ENCODE data around the gene MYO5C. TPM values are rescaled to one million over a fixed set of nuclear protein-coding genes. Genes with fewer than 3 reads are reported as not detected.
A peak's percentile ranks its signal among the peaks of the same experiment; 100 is the strongest.

Gene MYO5C
- total RNA-seq, 1 donor from 2014 or later, result 23.0 TPM

DNA sequence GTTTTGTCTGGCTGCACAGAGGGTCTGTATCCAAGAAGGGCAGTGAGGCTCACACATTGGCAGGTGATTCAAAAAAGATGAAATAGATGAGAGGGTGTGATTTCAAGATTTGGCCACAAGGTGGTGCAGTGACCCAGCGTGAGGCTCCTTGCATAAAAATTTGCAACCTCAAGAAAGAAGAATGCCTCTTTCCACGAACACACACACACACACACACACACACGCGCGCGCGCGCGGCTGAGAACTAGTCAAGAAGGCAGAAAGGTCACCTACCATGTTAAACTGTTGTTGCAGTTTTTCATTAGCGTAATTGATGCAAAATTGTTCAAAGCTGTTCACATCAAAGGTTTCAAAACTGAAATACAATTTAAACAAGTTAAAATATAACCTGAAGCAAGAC is 39.2 kb downstream of the MYO5C start:
- no peaks in the 10 kb centered on the region for H3K27me3 Mint-ChIP-seq (ENCODE audit: low read depth)
- H3K9me3 Mint-ChIP-seq, result no peaks in the 10 kb centered on the region
- H3K27ac Mint-ChIP-seq, result peak overlapping the region; percentile 66
- peaks cover 2% of the 10 kb centered on the region for H3K4me1 Mint-ChIP-seq
- H3K4me3 Mint-ChIP-seq, result peak overlapping the region; percentile 33
- H3K36me3 Mint-ChIP-seq, result peaks cover 3% of the 10 kb centered on the region
- DNase-seq (ENCODE audit: low spot score in 2 of 2, unreplicated experiment in 2 of 2), result peak in 1 of 2 experiments; percentile 74
- TF ChIP-seq, protein P1, sequence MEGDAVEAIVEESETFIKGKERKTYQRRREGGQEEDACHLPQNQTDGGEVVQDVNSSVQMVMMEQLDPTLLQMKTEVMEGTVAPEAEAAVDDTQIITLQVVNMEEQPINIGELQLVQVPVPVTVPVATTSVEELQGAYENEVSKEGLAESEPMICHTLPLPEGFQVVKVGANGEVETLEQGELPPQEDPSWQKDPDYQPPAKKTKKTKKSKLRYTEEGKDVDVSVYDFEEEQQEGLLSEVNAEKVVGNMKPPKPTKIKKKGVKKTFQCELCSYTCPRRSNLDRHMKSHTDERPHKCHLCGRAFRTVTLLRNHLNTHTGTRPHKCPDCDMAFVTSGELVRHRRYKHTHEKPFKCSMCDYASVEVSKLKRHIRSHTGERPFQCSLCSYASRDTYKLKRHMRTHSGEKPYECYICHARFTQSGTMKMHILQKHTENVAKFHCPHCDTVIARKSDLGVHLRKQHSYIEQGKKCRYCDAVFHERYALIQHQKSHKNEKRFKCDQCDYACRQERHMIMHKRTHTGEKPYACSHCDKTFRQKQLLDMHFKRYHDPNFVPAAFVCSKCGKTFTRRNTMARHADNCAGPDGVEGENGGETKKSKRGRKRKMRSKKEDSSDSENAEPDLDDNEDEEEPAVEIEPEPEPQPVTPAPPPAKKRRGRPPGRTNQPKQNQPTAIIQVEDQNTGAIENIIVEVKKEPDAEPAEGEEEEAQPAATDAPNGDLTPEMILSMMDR (IDR thresholded peaks at IDR 0.05; ENCODE audit: unreplicated experiment), result peak; percentile 94

DNA sequence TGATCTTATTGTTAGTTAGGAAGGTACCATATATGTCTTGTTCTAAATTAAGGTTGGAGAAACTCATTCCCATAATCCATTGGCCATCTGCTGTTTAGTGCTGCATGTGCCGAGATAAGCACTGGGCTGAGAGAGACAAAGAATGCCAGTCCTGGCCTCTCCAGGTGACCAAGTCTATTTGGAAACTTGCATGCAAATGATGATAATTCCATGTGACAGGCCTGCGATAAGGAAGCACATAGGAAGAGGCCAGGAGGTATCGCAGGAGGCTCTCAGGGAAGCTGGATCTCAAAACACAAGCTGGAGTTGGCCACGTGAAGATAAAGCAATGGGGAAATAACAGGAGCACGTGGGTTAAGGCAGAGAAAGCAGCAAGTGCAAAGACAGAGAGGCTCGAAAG is 39.7 kb downstream of the MYO5C start:
- Mint-ChIP-seq H3K36me3 (peaks cover 3% of the 10 kb centered on the region), H3K27me3 (ENCODE audit: low read depth) (no peaks in the 10 kb centered on the region), H3K4me3 (no peak overlapping the region), H3K4me1 (peaks cover 2% of the 10 kb centered on the region), H3K27ac (no peak overlapping the region), H3K9me3 (no peaks in the 10 kb centered on the region)
- TF ChIP-seq, protein P1 (IDR thresholded peaks at IDR 0.05; ENCODE audit: unreplicated experiment), result no peak
- no peak for DNase-seq (ENCODE audit: low spot score in 2 of 2, unreplicated experiment in 2 of 2)

DNA sequence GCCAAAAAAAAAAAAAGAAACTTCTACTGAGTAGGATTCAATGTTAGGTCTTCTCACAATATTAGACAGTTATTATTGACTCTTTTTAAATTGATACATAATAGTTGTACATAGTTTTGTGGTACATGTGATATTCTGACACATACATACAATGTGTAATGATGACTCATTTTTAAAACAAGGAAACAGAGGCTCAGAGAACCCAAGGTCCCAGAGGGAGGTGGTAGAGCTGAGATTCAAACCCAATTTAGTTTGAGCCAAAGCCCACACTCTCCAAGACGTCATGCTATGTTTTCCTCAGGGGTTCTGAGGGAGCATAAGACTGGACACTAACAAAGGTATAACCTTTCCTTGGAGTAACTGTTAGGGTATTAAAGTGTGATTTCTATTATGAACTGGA is 40.6 kb downstream of the MYO5C start:
- no peak for DNase-seq (ENCODE audit: low spot score in 2 of 2, unreplicated experiment in 2 of 2)
- H3K4me1 Mint-ChIP-seq, result peaks cover 2% of the 10 kb centered on the region

DNA sequence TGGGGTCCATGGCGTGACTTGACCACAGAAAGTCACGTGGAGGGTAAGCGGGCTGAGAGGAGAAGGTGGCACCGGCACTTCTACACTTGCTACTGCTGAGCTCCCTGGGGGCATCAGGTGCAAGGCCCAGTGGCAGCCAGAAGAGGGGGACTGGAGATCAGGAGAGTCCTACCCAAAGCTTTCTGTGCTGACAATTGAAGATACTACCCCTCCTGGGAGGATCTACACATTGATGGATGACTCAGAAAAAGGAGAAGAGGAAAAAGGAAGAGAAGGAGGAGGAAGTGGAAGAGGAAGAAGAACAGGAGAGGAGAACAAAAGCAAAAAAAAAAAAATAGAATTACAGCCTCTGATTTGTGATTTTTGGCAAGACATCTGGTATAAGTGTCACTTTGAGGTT is 41.2 kb downstream of the MYO5C start:
- H3K27me3 Mint-ChIP-seq (ENCODE audit: low read depth), result no peaks in the 10 kb centered on the region
- H3K4me3 Mint-ChIP-seq, result no peak overlapping the region
- H3K27ac Mint-ChIP-seq, result no peak overlapping the region
- H3K4me1 Mint-ChIP-seq, result peaks cover 2% of the 10 kb centered on the region
- no peaks in the 10 kb centered on the region for H3K9me3 Mint-ChIP-seq
- H3K36me3 Mint-ChIP-seq, result peaks cover 3% of the 10 kb centered on the region
- TF ChIP-seq, protein P1 (IDR thresholded peaks at IDR 0.05; ENCODE audit: unreplicated experiment), result no peak
- no peak for DNase-seq (ENCODE audit: low spot score in 2 of 2, unreplicated experiment in 2 of 2)

More for the DNA sequence above, 40.6 kb downstream of the MYO5C start:
- peaks cover 3% of the 10 kb centered on the region for H3K36me3 Mint-ChIP-seq
- no peaks in the 10 kb centered on the region for H3K27me3 Mint-ChIP-seq (ENCODE audit: low read depth)
- H3K27ac Mint-ChIP-seq, result no peak overlapping the region
- TF ChIP-seq, protein P1 (IDR thresholded peaks at IDR 0.05; ENCODE audit: unreplicated experiment), result no peak
- no peak overlapping the region for H3K4me3 Mint-ChIP-seq
- no peaks in the 10 kb centered on the region for H3K9me3 Mint-ChIP-seq

DNA sequence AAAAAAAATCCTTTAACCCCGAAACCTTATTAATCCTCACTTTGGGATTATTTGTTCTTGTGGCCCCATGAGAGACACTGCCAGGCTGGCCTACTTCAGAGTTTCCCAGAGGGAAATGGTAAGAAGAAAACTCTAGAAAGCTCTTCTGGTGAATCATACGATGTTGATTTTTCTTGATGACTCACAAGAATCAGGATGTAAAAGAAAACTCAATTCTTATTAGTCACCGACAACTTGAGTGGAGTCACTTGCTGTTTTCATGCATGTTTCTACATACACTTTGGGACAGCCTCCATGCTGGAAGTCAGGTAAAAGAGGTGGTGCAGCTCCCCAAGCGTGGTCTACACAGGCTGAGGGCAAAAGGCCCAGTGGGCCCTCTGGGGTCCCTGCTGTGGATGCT is 42.8 kb downstream of the MYO5C start:
- TF ChIP-seq, protein P1 (IDR thresholded peaks at IDR 0.05; ENCODE audit: unreplicated experiment), result no peak
- H3K27ac Mint-ChIP-seq, result no peak overlapping the region
- H3K9me3 Mint-ChIP-seq, result no peaks in the 10 kb centered on the region
- no peak for DNase-seq (ENCODE audit: low spot score in 2 of 2, unreplicated experiment in 2 of 2)
- peaks cover under 1% of the 10 kb centered on the region for H3K27me3 Mint-ChIP-seq (ENCODE audit: low read depth)
- peaks cover 4% of the 10 kb centered on the region for H3K36me3 Mint-ChIP-seq
- peaks cover 2% of the 10 kb centered on the region for H3K4me1 Mint-ChIP-seq
- H3K4me3 Mint-ChIP-seq, result no peak overlapping the region
